Ramos (cell line): Measurements from ENCODE around the gene PIAS3.
"Not testable (repeated sequence)": the region's sequence is repeated elsewhere in the genome, so short reads cannot be mapped to it uniquely, and the experiment has no call there.

ENCODE experiments used
- in situ Hi-C: fragments of 300-500 bp; cut with MboI; formaldehyde crosslinking; loops from one replicate; pipeline ENCODE4 v1.14.3; 2022; ENCODE audit warnings: low sequenced_read_pairs; ENCODE audit not compliant: unreplicated experiment

Gene PIAS3

DNA sequence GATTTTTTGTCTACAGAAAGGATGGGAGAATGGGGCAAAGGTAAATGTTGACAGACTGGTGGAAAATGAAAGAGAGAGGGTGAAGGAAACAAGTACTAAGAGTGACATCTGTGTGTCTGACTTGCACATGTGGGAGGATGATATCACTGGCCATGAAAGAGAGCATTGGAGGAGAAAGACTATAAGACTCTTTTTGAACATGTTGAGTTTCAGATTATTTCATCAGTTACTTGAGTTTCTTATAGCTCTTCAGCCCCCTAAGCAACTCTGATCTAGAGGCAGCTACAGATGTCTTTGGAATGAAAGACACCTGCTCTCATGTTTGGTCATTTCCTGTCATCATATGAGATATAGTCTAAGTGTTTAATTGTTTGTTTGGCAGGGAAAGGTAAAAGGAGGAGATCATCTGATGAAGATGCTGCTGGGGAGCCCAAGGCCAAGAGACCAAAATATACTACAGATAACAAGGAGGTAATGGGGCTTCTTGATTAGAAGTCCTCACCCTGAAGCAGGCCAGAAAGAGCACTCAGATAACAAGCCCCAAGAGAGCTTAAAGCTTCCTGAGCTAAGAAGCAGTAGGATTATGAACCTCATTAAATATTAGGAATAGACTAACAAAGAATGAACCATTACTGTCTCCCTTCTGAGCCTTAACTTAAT, 30.4 kb downstream of the PIAS3 start:
- in situ Hi-C loops: no loop called here

DNA sequence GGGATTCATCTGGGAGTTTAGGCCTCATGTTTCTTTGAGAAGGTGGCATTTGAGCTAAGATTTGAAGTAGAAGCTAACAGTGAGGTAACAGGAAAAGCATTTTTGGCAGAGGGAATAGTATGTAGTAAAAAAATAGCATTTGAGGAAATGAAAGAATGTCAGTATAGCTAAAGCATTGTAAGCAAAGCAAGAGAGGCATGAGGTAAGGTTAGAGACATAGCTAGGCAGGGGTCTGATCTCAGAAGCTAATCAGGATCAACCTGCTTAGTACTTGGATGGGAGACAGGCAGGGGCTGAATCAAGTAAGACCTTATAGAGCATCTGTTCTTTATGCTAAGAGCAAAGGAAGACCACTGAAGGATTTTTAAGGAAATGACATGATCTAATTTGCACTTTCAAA, 30.9 kb downstream of the PIAS3 start:
- in situ Hi-C loops: no loop called here

DNA sequence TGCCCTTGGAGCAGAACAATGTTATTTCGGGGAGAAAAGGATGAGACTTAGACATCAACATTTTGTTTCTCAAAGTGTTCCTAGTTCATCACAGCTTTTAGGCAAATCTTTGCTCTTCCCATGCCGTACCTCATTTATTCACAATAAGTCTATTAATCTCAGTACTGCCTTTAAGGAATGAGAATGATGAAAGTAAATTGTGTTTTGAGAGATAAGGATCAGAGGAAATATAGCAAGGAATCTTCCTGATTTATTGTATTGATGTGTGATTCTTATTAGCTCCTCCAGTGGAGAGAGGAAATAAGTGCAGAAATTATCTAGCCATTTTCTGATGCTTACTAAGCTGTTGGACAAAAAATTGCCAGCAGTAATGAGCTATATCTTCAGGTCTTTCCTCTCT, 32.9 kb downstream of the PIAS3 start:
- in situ Hi-C loops: no loop called here

DNA sequence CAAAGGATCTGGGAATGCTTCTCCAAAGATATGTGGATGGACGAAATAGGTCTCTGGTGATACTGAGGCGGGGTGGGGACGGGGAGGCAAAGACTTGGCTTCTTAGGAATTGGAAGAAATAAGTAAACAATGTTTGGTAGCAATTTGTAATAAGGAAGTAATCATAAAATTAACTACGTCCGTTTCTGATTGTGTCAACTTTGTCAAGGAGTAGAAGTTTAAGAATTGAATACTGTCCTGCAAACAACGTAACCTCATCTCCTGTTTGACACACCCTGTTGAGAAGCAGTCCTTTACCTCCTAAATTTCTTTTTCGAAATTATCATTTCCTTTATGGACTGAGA, 34.4 kb downstream of the PIAS3 start:
- in situ Hi-C loops: no loop called here

DNA sequence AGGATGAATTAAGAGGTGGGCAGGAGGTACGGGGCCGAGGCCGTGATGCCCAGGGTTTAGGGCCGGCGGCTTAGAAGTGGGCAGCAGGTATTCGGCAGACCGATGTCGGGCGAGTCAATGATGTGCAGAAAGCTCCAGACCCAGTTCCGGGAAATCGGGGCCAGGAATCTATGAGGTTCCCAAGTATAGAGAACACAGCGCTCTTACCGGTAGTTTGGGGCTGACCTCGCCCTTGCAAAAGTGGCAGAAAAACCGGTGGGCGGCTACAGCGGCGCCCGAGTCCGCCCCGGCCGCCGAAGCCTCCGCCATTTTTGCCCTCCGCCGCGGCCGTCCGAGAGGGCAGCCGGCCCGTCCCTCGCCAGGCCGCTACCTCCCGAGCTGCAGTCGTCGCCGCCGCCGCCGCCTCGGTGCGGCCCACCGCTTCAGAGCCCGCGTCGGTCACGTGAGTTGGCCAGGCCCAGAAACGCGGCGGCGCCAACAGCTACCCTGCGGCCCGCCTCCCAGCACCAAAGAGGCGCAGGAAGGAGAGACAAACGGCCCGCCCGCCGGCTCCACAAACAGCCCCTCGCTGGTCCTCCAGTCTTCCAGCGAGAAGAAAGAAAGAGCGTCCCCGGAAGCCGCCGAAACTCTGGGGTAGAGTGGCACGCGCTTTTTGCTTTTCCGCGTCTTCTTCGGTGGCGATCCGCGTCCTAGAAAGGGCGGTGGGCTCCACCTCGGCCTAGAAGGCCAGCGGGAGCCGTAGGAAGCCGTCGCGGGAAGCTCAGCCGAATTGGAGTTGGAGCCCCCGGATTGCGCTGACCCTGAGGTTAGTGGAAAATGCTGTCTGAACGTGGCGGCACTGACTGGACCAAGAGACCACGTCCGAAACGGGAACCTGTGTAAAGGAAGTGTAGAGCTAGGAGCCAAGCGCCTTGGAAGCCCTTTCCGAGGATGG, 35.0 kb downstream of the PIAS3 start, which contains the start of the genes POLR3C and RNF115:
Gene POLR3C (plus strand): TSS at position 636 of the 934 bp plus-strand sequence. CDS start 1,577 bp downstream, outside the sequence.
Gene RNF115 (minus strand): TSS at position 531 of the 934 bp plus-strand sequence. CDS start 222 bp downstream, at position 309.
- in situ Hi-C loops: no loop called here

DNA sequence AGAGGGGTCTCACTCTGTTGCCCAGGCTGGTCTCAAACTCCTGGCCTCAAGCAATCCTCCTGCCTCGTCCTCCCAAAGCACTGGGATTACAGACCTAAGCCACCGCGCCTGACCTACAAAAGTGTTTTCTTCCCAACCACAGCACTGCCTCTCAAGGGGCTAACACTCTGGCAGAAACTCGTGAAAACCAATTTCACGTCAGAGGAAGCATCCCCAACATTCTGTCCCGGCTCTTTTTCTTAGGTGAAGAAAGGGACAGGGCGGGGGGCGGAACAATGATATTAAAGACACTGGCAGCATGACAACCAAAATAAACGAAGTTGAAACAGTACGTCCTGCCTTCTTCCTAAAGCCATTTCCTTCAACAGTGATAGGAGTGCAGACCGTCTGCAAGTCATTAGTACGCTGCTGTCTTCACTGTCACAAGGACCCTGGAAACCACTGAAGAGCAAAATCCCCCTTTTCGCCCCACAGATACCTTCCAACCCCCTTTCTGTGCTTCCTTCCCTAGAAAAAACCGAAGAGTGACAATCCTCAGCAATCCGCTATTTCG, 36.0 kb downstream of the PIAS3 start:
- in situ Hi-C loops: not testable (repeated sequence)

DNA sequence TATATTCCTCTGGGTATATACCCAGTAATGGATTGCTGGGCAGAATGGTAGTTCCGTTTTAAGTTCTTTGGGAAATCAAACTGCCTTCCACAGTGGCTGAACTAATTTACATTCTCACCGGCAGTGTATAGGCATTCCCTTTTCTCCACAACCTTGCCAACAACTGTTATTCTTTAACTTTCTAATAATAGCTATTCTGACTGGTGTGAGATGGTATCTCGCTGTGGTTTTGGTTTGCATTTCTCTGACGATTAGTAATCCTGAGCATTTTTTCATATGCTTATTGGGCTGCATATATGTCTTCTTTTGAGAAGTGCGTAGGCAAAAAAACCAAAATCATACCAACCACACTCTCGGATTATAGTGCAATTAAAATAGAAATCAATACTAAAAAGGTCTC, 40.8 kb downstream of the PIAS3 start:
- in situ Hi-C loops: not testable (repeated sequence)

DNA sequence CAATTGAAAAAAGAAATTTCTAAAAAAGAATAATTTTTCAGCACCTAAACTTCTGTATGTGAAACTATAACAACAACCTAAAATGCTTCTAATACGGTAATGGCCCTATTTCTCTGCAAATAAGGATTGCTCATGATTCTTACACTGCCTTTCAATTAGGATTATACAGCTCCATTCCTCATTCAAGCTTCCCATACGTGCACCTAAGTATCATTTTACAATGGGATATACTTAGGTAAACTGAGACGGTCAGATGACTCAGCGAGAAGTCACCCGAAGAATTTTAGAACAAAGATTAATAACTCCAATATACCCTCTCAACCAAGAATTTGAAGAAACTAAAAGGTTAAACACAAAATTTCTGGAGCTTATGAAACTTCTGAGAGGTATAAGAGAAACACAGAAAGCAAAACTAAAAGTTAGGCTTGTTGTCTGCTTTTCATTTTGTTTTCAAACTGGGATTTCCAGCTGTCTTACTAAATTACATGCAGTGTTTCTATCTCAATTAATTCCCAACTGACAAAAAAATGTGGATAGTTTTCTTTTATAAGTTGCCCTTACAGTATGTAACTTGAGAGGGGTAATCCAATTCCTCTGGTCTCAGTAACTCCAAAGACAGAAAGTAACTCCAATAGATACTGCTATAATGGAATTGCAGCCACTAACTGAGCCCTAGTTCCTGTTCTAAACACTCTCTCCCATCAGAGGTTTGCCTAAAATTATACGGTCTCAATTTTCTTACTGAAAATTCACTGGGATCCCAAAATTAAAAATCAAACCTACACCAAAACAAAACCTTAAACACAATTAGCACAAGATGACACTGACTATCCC, 45.7 kb downstream of the PIAS3 start:
- in situ Hi-C loops: not testable (repeated sequence)

DNA sequence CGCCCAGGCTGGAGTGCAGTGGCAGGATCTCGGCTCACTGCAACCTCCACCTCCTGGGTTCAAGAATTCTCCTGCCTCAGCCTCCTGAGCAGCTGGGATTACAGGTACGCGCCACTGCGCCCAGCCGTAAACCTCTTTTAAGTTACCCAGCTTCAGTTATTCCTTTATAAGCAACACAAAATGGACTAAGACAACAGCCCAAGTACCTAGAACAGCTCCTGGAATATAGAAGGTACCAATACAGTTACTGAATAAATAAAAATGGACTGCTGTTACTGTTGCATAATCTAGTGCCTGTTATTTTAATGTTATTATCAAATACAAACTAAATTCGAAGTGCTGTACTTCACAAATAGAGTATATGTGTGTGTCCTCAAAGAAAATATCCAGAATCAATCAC, 52.0 kb downstream of the PIAS3 start:
- in situ Hi-C loops: no loop called here

DNA sequence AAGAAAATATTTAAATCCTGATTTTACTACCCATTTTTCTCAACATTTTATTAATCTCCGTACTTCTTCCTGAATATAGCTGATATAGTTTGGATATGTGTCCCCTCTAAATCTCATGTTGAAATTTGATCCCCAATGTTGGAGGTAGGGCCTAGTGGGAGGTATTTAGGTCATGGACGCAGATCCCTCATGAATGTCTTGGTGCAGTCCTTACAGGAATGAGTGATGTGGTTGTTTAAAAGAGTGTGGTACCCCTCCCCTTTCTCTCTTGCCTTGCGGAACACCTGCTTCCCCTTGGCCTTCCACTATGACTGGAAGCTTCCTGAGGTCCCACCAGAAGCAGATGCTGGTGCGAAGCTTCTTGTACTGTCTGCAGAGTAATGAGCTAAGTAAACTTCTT, 52.5 kb downstream of the PIAS3 start:
- in situ Hi-C loops: no loop called here

DNA sequence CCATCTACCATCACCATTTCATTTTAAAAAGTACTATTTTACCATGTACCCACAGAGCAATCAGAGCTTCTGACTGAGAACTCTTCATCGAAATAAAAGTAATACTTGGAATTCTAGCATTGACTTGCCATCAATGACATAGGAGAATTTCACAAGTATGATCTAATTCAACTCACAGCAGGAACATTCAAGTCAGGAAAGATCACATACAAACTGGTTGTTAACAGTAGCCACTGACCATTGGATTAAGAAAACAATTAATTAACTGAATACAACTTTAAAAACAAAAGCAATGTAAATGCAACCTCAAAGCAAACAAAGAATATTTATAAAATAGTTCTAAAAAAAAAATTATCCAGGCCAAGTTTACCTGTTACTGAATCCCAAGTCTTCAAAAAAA, 53.8 kb downstream of the PIAS3 start:
- in situ Hi-C loops: no loop called here

DNA sequence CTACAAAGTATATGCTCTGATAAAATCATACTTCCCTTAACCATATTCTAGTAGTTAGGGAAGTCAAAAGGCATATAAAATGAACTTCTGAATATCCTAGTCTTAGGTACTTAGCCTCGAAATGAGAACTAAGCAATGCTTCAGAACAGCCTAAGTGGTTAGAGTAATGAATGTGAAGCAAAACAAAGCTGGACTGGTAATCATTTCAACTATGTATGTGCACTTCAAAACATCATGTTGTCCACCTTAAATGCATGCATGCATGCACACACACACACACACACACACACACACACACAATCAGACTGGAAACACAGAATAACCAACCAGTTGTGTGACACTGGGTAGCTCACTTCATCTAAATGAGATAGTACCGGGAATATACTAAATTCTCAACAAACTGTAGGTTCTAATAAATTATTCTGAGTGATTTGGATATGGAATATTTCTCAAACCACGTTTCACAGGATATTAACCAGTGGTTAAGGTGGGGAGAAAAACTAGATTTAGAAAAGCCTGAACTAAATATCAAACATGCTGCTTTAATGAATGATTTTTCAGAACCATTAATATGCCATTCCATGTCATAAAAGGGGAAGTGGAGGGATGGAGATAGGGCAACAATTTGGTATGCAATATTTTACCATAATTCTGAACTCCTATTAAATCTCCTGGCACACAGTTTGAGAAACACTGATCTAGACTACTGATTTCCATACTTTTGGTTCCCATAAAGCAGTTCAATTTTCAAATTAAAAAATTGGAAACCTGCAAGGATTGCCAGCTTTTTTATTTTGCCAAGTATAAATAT, 54.4 kb downstream of the PIAS3 start:
- in situ Hi-C loops: no loop called here

DNA sequence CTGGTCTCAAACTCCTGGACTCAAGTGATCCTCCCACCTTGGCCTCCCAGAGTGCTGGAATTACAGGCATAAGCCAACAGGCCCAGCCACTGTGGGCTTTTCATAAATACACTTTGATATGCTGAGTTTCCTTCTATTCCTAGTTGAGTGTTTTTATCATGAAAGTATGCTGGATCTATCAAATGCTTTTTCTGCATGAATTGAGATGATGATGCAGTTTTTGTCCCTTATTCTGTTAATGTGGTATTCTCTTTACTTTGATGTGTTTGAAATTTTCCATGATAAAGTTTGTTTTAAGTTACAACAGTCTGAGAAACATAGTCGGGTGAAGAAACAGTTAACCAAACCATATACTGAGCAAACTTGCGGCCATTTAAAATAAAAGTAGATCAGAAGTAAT, 59.1 kb downstream of the PIAS3 start:
- in situ Hi-C loops: no loop called here
